ENCODE results near the gene CNOT2.
"Not testable (repeated sequence)": the region's sequence is repeated elsewhere in the genome, so short reads cannot be mapped to it uniquely, and the experiment has no call there.

The CNOT2 gene

GRCh38 chr12:70251661-70252060, 8.4 kb downstream of the CNOT2 start:
- no peak for DNase-seq (ENCODE audit: low read depth)

- DNase-seq (ENCODE audit: low read depth): no peak
Measured at GRCh38 chr12:70252832-70253231, 9.6 kb downstream of the CNOT2 start.

GRCh38 chr12:70254225-70254624, 11.0 kb downstream of the CNOT2 start:
- DNase-seq (ENCODE audit: low read depth): no peak

GRCh38 chr12:70254846-70255245, 11.6 kb downstream of the CNOT2 start:
- DNase-seq (ENCODE audit: low read depth): no peak

GRCh38 chr12:70255311-70255710, 12.1 kb downstream of the CNOT2 start:
- DNase-seq (ENCODE audit: low read depth): no peak

GRCh38 chr12:70258605-70259403, 15.6 kb downstream of the CNOT2 start:
- DNase-seq (ENCODE audit: low read depth): no peak

GRCh38 chr12:70260646-70261045, 17.4 kb downstream of the CNOT2 start:
- DNase-seq (ENCODE audit: low read depth): no peak

- DNase-seq (ENCODE audit: low read depth): no peak
Measured at GRCh38 chr12:70264067-70264867, 21.0 kb downstream of the CNOT2 start.

GRCh38 chr12:70265132-70265531, 21.9 kb downstream of the CNOT2 start:
- DNase-seq (ENCODE audit: low read depth): no peak

GRCh38 chr12:70267550-70267949, 24.3 kb downstream of the CNOT2 start:
- DNase-seq (ENCODE audit: low read depth): peak; percentile 16

- no peak for DNase-seq (ENCODE audit: low read depth)
Measured at GRCh38 chr12:70268972-70269371, 25.7 kb downstream of the CNOT2 start.

- no peak for DNase-seq (ENCODE audit: low read depth)
Measured at GRCh38 chr12:70270108-70270507, 26.9 kb downstream of the CNOT2 start.

GRCh38 chr12:70271025-70271424, 27.8 kb downstream of the CNOT2 start:
- no peak for DNase-seq (ENCODE audit: low read depth)

GRCh38 chr12:70272510-70272909, 29.3 kb downstream of the CNOT2 start:
- DNase-seq (ENCODE audit: low read depth): no peak

GRCh38 chr12:70275045-70275444, 31.8 kb downstream of the CNOT2 start:
- DNase-seq (ENCODE audit: low read depth): no peak

- no peak for DNase-seq (ENCODE audit: low read depth)
Measured at GRCh38 chr12:70277973-70278372, 34.7 kb downstream of the CNOT2 start.

GRCh38 chr12:70278945-70279344, 35.7 kb downstream of the CNOT2 start:
- no peak for DNase-seq (ENCODE audit: low read depth)

- DNase-seq (ENCODE audit: low read depth): no peak
Measured at GRCh38 chr12:70283232-70283631, 40.0 kb downstream of the CNOT2 start.

GRCh38 chr12:70288817-70289216, 45.6 kb downstream of the CNOT2 start:
- no peak for DNase-seq (ENCODE audit: low read depth)

- no peak for DNase-seq (ENCODE audit: low read depth)
Measured at GRCh38 chr12:70290116-70290515, 46.9 kb downstream of the CNOT2 start.

- no peak for DNase-seq (ENCODE audit: low read depth)
Measured at GRCh38 chr12:70292017-70292776, 49.0 kb downstream of the CNOT2 start.

GRCh38 chr12:70304684-70305555, 61.7 kb downstream of the CNOT2 start:
- not testable (repeated sequence) for DNase-seq (ENCODE audit: low read depth)
